ENCODE results near the gene UBXN7.

UBXN7 gene

DNA sequence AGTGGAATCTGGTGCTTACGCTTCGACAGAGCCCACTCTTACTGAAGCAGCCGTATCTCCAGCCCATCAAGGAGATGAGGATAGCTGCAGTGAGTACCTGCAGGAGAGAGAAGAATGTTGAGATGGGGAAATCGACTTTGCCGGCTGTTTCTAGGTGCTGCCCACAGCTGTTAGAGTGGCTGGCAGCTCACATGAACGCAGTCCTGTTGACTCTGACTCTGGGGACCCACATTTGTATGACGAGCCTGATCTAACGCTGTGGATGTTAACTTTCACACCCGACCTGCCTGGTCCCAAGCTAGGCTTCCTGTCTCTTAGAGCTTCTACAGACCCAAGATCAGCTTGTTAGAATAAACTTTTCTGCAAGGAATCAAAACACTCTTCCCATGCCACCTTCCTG, 105.3 kb downstream of the UBXN7 start:
- Histone ChIP-seq H3K9me3 (ENCODE audit: low read length) (no peaks in the 10 kb centered on the region), H3K4me2 (ENCODE audit: low read length) (no peak overlapping the region), H3K4me3 (ENCODE audit: low read depth, low read length, poor library complexity, severe bottlenecking) (no peak overlapping the region), H3K36me3 (ENCODE audit: insufficient read depth, low read length) (no peaks in the 10 kb centered on the region), H2AFZ (ENCODE audit: low read length) (no peak overlapping the region), H3K9me2 (ENCODE audit: low read depth, low read length) (no peaks in the 10 kb centered on the region), H3K27ac (ENCODE audit: low read depth, low read length, poor library complexity, severe bottlenecking) (no peak overlapping the region), H3K79me2 (ENCODE audit: insufficient read depth, low read length) (no peaks in the 10 kb centered on the region), H3K9ac (ENCODE audit: low read length) (no peak overlapping the region), H3K27me3 (ENCODE audit: insufficient read depth, low read length) (no peaks in the 10 kb centered on the region; the same call in 1 of the 2 replicates), H4K20me1 (ENCODE audit: insufficient read depth, low read length) (no peaks in the 10 kb centered on the region), H3F3A (ENCODE audit: insufficient read depth, low read length) (no peaks in the 10 kb centered on the region), H3K4me1 (ENCODE audit: insufficient read depth, low read length, severe bottlenecking) (no peaks in the 10 kb centered on the region)
- TF ChIP-seq, protein P1, sequence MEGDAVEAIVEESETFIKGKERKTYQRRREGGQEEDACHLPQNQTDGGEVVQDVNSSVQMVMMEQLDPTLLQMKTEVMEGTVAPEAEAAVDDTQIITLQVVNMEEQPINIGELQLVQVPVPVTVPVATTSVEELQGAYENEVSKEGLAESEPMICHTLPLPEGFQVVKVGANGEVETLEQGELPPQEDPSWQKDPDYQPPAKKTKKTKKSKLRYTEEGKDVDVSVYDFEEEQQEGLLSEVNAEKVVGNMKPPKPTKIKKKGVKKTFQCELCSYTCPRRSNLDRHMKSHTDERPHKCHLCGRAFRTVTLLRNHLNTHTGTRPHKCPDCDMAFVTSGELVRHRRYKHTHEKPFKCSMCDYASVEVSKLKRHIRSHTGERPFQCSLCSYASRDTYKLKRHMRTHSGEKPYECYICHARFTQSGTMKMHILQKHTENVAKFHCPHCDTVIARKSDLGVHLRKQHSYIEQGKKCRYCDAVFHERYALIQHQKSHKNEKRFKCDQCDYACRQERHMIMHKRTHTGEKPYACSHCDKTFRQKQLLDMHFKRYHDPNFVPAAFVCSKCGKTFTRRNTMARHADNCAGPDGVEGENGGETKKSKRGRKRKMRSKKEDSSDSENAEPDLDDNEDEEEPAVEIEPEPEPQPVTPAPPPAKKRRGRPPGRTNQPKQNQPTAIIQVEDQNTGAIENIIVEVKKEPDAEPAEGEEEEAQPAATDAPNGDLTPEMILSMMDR (IDR thresholded peaks at IDR 0.05; ENCODE audit: low read length), result no peak
- no peak for TF ChIP-seq EZH2 (IDR thresholded peaks at IDR 0.05; ENCODE audit: borderline replicate concordance, low read length)

DNA sequence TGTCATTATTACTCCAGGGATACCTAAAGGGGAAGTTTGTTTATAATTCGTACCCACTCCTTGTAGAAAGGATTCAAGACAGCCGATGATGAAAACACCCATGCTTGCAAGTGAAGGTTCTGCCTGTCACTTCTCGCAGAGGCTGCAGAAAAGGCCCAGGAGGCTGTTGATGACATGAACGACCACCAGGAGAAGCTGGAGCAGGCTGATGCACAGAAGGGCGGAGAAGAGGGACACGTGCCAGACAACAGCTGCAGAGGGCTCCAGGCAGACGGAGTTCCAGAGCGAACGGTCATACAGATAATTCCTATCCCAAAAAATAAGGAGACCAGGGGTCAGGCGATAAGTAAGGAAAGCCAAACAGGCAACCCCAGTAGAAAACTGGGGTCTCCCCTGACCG, 108.5 kb downstream of the UBXN7 start:
- H3K9me2 ChIP-seq (ENCODE audit: low read depth, low read length), result no peaks in the 10 kb centered on the region
- H2AFZ ChIP-seq (ENCODE audit: low read length), result no peak overlapping the region
- H3K36me3 ChIP-seq (ENCODE audit: insufficient read depth, low read length), result no peaks in the 10 kb centered on the region
- no peaks in the 10 kb centered on the region for H3F3A ChIP-seq (ENCODE audit: insufficient read depth, low read length)
- H3K4me3 ChIP-seq (ENCODE audit: low read depth, low read length, poor library complexity, severe bottlenecking), result no peak overlapping the region
- H3K4me2 ChIP-seq (ENCODE audit: low read length), result no peak overlapping the region
- H3K79me2 ChIP-seq (ENCODE audit: insufficient read depth, low read length), result no peaks in the 10 kb centered on the region
- no peak for TF ChIP-seq EZH2 (IDR thresholded peaks at IDR 0.05; ENCODE audit: borderline replicate concordance, low read length)
- TF ChIP-seq, protein P1 (IDR thresholded peaks at IDR 0.05; ENCODE audit: low read length), result peak; percentile 30; the same call in 1 of the 2 replicates
- no peaks in the 10 kb centered on the region; the same call in 1 of the 2 replicates for H3K27me3 ChIP-seq (ENCODE audit: insufficient read depth, low read length)
- no peaks in the 10 kb centered on the region for H4K20me1 ChIP-seq (ENCODE audit: insufficient read depth, low read length)
- H3K9ac ChIP-seq (ENCODE audit: low read length), result no peak overlapping the region
- no peak overlapping the region for H3K27ac ChIP-seq (ENCODE audit: low read depth, low read length, poor library complexity, severe bottlenecking)
- no peaks in the 10 kb centered on the region for H3K4me1 ChIP-seq (ENCODE audit: insufficient read depth, low read length, severe bottlenecking)
- no peaks in the 10 kb centered on the region for H3K9me3 ChIP-seq (ENCODE audit: low read length)

DNA sequence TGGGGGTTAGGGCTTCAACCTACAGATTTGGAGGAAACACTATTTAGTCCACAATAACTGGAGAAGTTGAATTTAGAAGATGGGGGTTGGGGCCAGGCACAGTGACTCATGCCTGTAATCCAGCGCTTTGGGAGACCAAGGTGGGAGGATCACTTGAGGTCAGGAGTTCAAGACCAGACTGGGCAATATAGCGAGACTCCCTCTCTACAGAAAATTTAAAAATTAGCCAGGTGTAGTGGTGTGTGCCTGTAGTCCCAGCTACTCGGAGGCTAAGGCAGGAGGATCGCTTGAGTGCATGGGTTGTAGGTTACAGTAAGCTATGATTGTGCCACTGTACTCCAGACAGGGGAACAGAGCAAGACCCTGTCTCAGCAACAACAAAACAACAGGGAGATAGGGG, 109.2 kb downstream of the UBXN7 start:
- Histone ChIP-seq H3K4me1 (ENCODE audit: insufficient read depth, low read length, severe bottlenecking) (no peaks in the 10 kb centered on the region), H3K36me3 (ENCODE audit: insufficient read depth, low read length) (no peaks in the 10 kb centered on the region), H3K27ac (ENCODE audit: low read depth, low read length, poor library complexity, severe bottlenecking) (no peak overlapping the region), H3K4me2 (ENCODE audit: low read length) (no peak overlapping the region), H3K9me2 (ENCODE audit: low read depth, low read length) (no peaks in the 10 kb centered on the region), H3K79me2 (ENCODE audit: insufficient read depth, low read length) (no peaks in the 10 kb centered on the region), H3F3A (ENCODE audit: insufficient read depth, low read length) (no peaks in the 10 kb centered on the region), H2AFZ (ENCODE audit: low read length) (no peak overlapping the region), H3K9me3 (ENCODE audit: low read length) (no peaks in the 10 kb centered on the region), H3K27me3 (ENCODE audit: insufficient read depth, low read length) (no peaks in the 10 kb centered on the region; the same call in 1 of the 2 replicates), H3K9ac (ENCODE audit: low read length) (no peak overlapping the region), H4K20me1 (ENCODE audit: insufficient read depth, low read length) (no peaks in the 10 kb centered on the region), H3K4me3 (ENCODE audit: low read depth, low read length, poor library complexity, severe bottlenecking) (no peak overlapping the region)
- no peak for TF ChIP-seq EZH2 (IDR thresholded peaks at IDR 0.05; ENCODE audit: borderline replicate concordance, low read length)
- TF ChIP-seq, protein P1 (IDR thresholded peaks at IDR 0.05; ENCODE audit: low read length), result no peak
